K562 (cell line): ENCODE results near the gene CRHR2. TPM values are rescaled to one million over a fixed set of nuclear protein-coding genes. Genes with fewer than 3 reads are reported as not detected.

ENCODE experiments used
- ATAC-seq: fragments of 200-7000 bp; cut with Tn5 transposase; 3 replicates; pipeline ENCODE4 v1.9.1; 2020; ENCODE audit warnings: moderate library complexity
- BruUV-seq: library from RNA; stranded (reverse); fragments of 400-500 nt; replicated peaks from 2 replicates; lab custom pipeline; 2021; lab: Mats Ljungman, UMichigan
- CTCF ChIA-PET: fragments of 300-600 bp; formaldehyde crosslinking; extraction: SDS; loops from one replicate; lab custom pipeline; 2021; ENCODE audit warnings: low intra/inter-chr PET ratio; lab: Yijun Ruan, JAX
- POLR2A ChIA-PET: fragments of 300-600, 350-650 bp; sonication (Branson Sonifier 250); formaldehyde crosslinking; extraction: SDS; loops from one replicate; lab custom pipeline; 2021; ENCODE audit warnings: antibody characterized with exemption, inconsistent platforms; lab: Yijun Ruan, JAX
- DNase-seq, 4 experiments: peaks; one replicate each; pipeline versions ENCODE4 v3.0.0 to v3.0.0-alpha.2; 2011 to 2018; ENCODE audit warnings: low spot score in 3 of 4, mixed read lengths in 3 of 4; ENCODE audit errors: extremely low read depth in 1 of 4
- FAIRE-seq: peaks from 2 replicates; lab custom pipeline; 2011; peaks lifted over from hg19 to GRCh38; lab: Jason Lieb, UNC
- H2AFZ ChIP-seq: 2 replicates; pipeline ENCODE4 v1.6.0; 2011; ENCODE audit warnings: low read depth, low read length, control low read depth, inconsistent platforms
- H3K27ac ChIP-seq: fragments of 200-600 bp; 3 replicates; pipeline ENCODE4 v1.8.0; 2011; ENCODE audit warnings: low read depth, mild to moderate bottlenecking, control low read depth, inconsistent platforms, low read length, moderate library complexity, mixed read lengths; ENCODE audit errors: extremely low read depth
- H3K27me3 ChIP-seq, 2 experiments: fragments of 300-600 bp in 1 of 2; 2 replicates in 1 of 2; 3 replicates in 1 of 2; pipeline versions ENCODE4 v1.6.0 to v1.8.0; 2011; ENCODE audit warnings: inconsistent platforms in 2 of 2, low read length in 2 of 2, mild to moderate bottlenecking in 1 of 2, mixed read lengths in 1 of 2, moderate library complexity in 1 of 2; ENCODE audit not compliant: control insufficient read depth in 2 of 2, insufficient read depth in 2 of 2
- H3K36me3 ChIP-seq: fragments of 300-600 bp; 3 replicates; pipeline ENCODE4 v1.8.0; 2011; ENCODE audit warnings: mild to moderate bottlenecking, low read length, inconsistent platforms; ENCODE audit not compliant: control insufficient read depth, insufficient read depth
- H3K4me1 ChIP-seq, 2 experiments: fragments of 200-600 bp in 1 of 2; replicated peaks in 1 of 2; 2 replicates in 1 of 2; 3 replicates in 1 of 2; pipeline versions ENCODE4 v1.5.1 to v1.8.0; 2011; ENCODE audit warnings: inconsistent platforms in 2 of 2, low read length in 2 of 2, mild to moderate bottlenecking in 1 of 2, mixed read lengths in 1 of 2, moderate library complexity in 1 of 2; ENCODE audit not compliant: control insufficient read depth in 2 of 2, insufficient read depth in 2 of 2
- H3K4me2 ChIP-seq: 2 replicates; pipeline ENCODE4 v1.6.1; 2011; ENCODE audit warnings: low read length, control low read depth, inconsistent platforms, mixed read lengths; ENCODE audit not compliant: insufficient read depth
- H3K4me3 ChIP-seq: fragments of 200-600 bp; sonication (generic), shearing (Covaris generic); 2 replicates; pipeline ENCODE4 v1.5.1; 2016; ENCODE audit warnings: control low read depth, inconsistent platforms
- H3K79me2 ChIP-seq: fragments of 200-600 bp; 3 replicates; pipeline ENCODE4 v1.8.0; 2011; ENCODE audit warnings: low read length, inconsistent platforms; ENCODE audit not compliant: control insufficient read depth, insufficient read depth
- H3K9ac ChIP-seq, 2 experiments: 2 replicates each; pipeline versions ENCODE4 v1.6.0 to v1.6.1; 2011; ENCODE audit warnings: low read depth in 2 of 2, low read length in 2 of 2, control low read depth in 1 of 2, inconsistent platforms in 1 of 2, mild to moderate bottlenecking in 1 of 2, mixed read lengths in 1 of 2; ENCODE audit not compliant: insufficient read depth in 1 of 2
- H3K9me1 ChIP-seq: one replicate; pipeline ENCODE4 v1.6.0; 2011; ENCODE audit warnings: inconsistent platforms, mild to moderate bottlenecking, low read length, moderate library complexity; ENCODE audit not compliant: control insufficient read depth, insufficient read depth
- H3K9me3 ChIP-seq: replicated peaks from 2 replicates; pipeline ENCODE4 v1.5.1; 2011; ENCODE audit warnings: low read depth, low read length, inconsistent platforms; ENCODE audit not compliant: control insufficient read depth, insufficient read depth
- H4K20me1 ChIP-seq: replicated peaks from 2 replicates; pipeline ENCODE4 v1.6.1; 2011; ENCODE audit warnings: low read length, inconsistent platforms, mixed read lengths; ENCODE audit not compliant: control insufficient read depth, insufficient read depth
- ATF7 ChIP-seq: fragments of 450-650 bp; IDR thresholded peaks from 2 replicates; pipeline ENCODE4 v1.7.1; 2014; ENCODE audit warnings: mild to moderate bottlenecking, moderate library complexity
- KAT8 ChIP-seq: fragments of 450-650 bp; IDR thresholded peaks from 2 replicates; pipeline ENCODE4 v1.6.1; 2016; ENCODE audit warnings: low read depth, mild to moderate bottlenecking
- NFIC ChIP-seq: fragments of 450-650 bp; IDR thresholded peaks from 2 replicates; pipeline ENCODE4 v1.6.1; 2017; ENCODE audit warnings: mild to moderate bottlenecking, inconsistent platforms
- POLR2B ChIP-seq: fragments of 450-650 bp; IDR thresholded peaks from 2 replicates; pipeline ENCODE4 v1.6.1; 2018; ENCODE audit warnings: low read depth; ENCODE audit not compliant: partially characterized antibody
- WGBS: fragments of 100-300 bp; shearing (Covaris generic); methylation state at CpG from one replicate; pipeline ENCODE4 v1.1.6; 2016; ENCODE audit warnings: low coverage, mixed read lengths; ENCODE audit not compliant: insufficient coverage; ENCODE audit errors: missing lambda C conversion rate; 5-methylcytosine and 5-hydroxymethylcytosine counted together
- in situ Hi-C: fragments of 300-500 bp; cut with MboI; formaldehyde crosslinking; loops from 4 replicates; pipeline ENCODE4 v1.15.0; 2018; ENCODE audit warnings: inconsistent platforms, mixed read lengths
- intact Hi-C: fragments of 100-400 bp; cut with micrococcal nuclease; formaldehyde crosslinking; loops from 2 replicates; pipeline ENCODE4 v1.14.2; 2022
- polyA plus RNA-seq, 8 experiments: library from polyadenylated mRNA; depleted of rRNA in 4 of 8; stranded (reverse) in 5 of 8; unstranded in 3 of 8; fragments of >200 nt; fragmentation: Nextera tagmentation in 2 of 8; fragmentation: Illumina TruSeq in 1 of 8; extraction: Ambion mirVana in 2 of 8; extraction: Trizol in 1 of 8; gene quantifications; 2 replicates each; pipeline versions ENCODE4 v1.2.1 to v1.2.3, GENCODE V29; 2011 to 2014; ENCODE audit warnings: inconsistent platforms in 1 of 8, missing spikeins in 1 of 8
- total RNA-seq, 7 experiments: library from RNA; depleted of rRNA in 6 of 7; stranded (reverse); fragments of >200 nt in 6 of 7; fragmentation: Illumina TruSeq in 2 of 7; extraction: Trizol in 2 of 7; gene quantifications; 2 replicates each; pipeline versions ENCODE4 v1.2.1 to v1.2.3, GENCODE V29; 2011 to 2021; ENCODE audit warnings: low replicate concordance in 1 of 7

CRHR2 gene
- total and polyA plus RNA-seq, 9 of the 15 experiments (the other 6 are each of a cell fraction or from before 2014, with no cell fraction given): not detected

DNA sequence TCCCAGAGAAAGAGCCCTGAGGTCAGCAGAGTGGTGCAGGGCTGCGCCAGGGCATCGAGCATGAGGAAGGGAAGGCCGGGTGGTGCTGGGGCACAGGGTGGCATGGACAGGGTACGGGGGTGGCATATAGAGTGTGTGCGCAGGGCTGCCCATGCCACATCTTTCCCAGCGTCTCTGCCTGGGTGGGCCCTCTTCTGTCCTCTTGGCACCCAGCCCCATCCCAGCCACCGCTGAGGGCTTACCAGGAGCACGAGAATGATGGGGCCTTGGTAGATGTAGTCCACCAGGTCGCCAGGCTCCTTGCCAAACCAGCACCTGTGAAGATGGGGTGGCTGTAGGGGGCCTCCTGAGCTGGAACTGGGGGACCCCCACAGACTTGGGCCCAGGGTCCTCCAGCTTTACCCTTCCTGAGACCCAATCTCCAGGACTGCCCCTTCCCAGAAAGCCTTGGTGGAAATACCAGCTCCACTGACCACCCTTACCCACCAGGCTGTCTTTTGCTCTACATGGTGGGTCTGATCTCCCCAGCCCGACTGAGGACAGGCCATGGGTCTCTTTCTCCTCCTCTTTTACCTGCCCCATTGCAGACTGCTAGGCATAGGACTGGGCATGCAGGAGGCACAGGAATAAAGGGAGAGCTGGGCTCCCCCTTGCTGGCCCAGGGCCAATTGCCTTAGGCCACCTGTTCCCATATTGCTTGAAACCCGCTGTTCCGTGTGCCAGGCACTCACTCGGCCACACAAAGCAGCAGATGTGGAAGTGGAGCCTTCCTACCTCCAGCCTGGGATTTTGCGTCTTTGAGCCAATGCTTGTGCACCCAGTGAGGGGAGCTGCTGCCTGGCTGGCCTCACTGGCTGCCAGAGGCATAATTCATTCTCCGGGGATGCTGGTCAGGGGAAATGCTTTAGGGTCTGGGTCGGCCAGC lies 21.7 kb downstream of the CRHR2 start:
- peak; percentile 56 for TF ChIP-seq NFIC
- TF ChIP-seq ATF7: no peak
- in situ Hi-C loops: no loop called here
- Histone ChIP-seq H3K36me3 (no peaks in the 10 kb centered on the region), H4K20me1 (peaks cover 4% of the 10 kb centered on the region; the same call in 1 of the 2 replicates), H3K79me2 (no peaks in the 10 kb centered on the region), H3K4me2 (no peak overlapping the region), H3K9me1 (peaks cover 4% of the 10 kb centered on the region), H3K9ac (no peak overlapping the region), H3K27ac (no peak overlapping the region), H3K27me3 (peaks cover 4 to 64% of the 10 kb centered on the region in 2 experiments; a peak in 4 of 5 replicates), H2AFZ (no peak overlapping the region), H3K9me3 (no peaks in the 10 kb centered on the region), H3K4me1 (peaks cover 0 to 1% of the 10 kb centered on the region in 2 experiments; a peak in 1 of 5 replicates), H3K4me3 (no peak overlapping the region)
- 3% methylated on average over 15 of the region's 16 CpGs for WGBS
- no TSS peak for BruUV-seq
- intact Hi-C loops: no loop called here
- POLR2A ChIA-PET: interaction anchor here (0.7 to 2.3 kb wide), 2 partner anchors 13 to 20 kb away, joined by 5 to 16 read pairs; no protein-coding TSS in a partner anchor
- no peak for DNase-seq
- CTCF ChIA-PET: no interaction called here
- no peak for FAIRE-seq
- no peak for ATAC-seq

DNA sequence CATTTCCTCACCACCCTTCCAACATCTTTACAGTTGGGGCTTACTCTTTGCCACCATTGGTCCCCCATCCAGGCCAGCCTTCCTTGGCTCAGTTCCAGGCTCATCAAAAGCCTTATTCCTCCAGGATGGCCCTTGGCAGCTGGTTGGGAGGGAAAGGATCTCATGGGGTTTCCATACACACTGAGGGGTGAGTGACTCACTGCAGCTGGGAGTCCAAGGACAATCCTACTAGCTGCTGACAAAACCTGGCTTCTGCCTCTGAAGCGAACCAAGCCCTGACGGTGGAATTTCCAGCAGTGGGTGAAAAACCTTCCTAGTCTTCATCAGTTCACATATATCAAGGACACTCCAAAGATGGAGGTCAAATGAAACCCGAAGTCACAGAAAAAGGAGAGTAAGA lies 22.9 kb downstream of the CRHR2 start:
- intact Hi-C loops: no loop called here
- Histone ChIP-seq H3K9me1 (peaks cover 4% of the 10 kb centered on the region), H3K79me2 (no peaks in the 10 kb centered on the region), H2AFZ (no peak overlapping the region), H3K27me3 (peaks cover 4 to 69% of the 10 kb centered on the region in 2 experiments; a peak in 4 of 5 replicates), H3K4me1 (peaks cover 0 to 3% of the 10 kb centered on the region in 2 experiments; a peak in 1 of 5 replicates), H3K4me2 (no peak overlapping the region), H3K9me3 (no peaks in the 10 kb centered on the region), H3K9ac (no peak overlapping the region), H3K27ac (no peak overlapping the region), H3K4me3 (no peak overlapping the region), H3K36me3 (no peaks in the 10 kb centered on the region), H4K20me1 (peaks cover 4% of the 10 kb centered on the region; the same call in 1 of the 2 replicates)
- ATAC-seq (no peak), DNase-seq (no peak), FAIRE-seq (no peak)
- WGBS: 0% methylated on average over 3 of the region's 3 CpGs
- POLR2A ChIA-PET: interaction anchor here (0.6 to 2.3 kb wide), 7 partner anchors 8 to 420 kb away, joined by 3 to 16 read pairs (median 4); no protein-coding TSS in a partner anchor
- in situ Hi-C loops: no loop called here
- CTCF ChIA-PET: no interaction called here
- TF ChIP-seq POLR2B: no peak
- peak; percentile 12; the same call in 1 of the 2 replicates for TF ChIP-seq NFIC
- TF ChIP-seq KAT8: no peak
- BruUV-seq: no TSS peak
